K562 (cell line): Measurements from ENCODE around the gene PAX5. TPM values are rescaled to one million over a fixed set of nuclear protein-coding genes. Genes with fewer than 3 reads are reported as not detected.

ENCODE experiments used
- ATAC-seq: fragments of 200-7000 bp; cut with Tn5 transposase; 3 replicates; pipeline ENCODE4 v1.9.1; 2020; ENCODE audit warnings: moderate library complexity
- BruUV-seq: library from RNA; stranded (reverse); fragments of 400-500 nt; replicated peaks from 2 replicates; lab custom pipeline; 2021; lab: Mats Ljungman, UMichigan
- CTCF ChIA-PET: fragments of 300-600 bp; formaldehyde crosslinking; extraction: SDS; loops from one replicate; lab custom pipeline; 2021; ENCODE audit warnings: low intra/inter-chr PET ratio; lab: Yijun Ruan, JAX
- POLR2A ChIA-PET: fragments of 300-600, 350-650 bp; sonication (Branson Sonifier 250); formaldehyde crosslinking; extraction: SDS; loops from one replicate; lab custom pipeline; 2021; ENCODE audit warnings: antibody characterized with exemption, inconsistent platforms; lab: Yijun Ruan, JAX
- DNase-seq, 4 experiments: peaks; one replicate each; pipeline versions ENCODE4 v3.0.0 to v3.0.0-alpha.2; 2011 to 2018; ENCODE audit warnings: low spot score in 3 of 4, mixed read lengths in 3 of 4; ENCODE audit errors: extremely low read depth in 1 of 4
- FAIRE-seq: peaks from 2 replicates; lab custom pipeline; 2011; peaks lifted over from hg19 to GRCh38; lab: Jason Lieb, UNC
- H2AFZ ChIP-seq: 2 replicates; pipeline ENCODE4 v1.6.0; 2011; ENCODE audit warnings: low read depth, low read length, control low read depth, inconsistent platforms
- H3K27ac ChIP-seq: fragments of 200-600 bp; 3 replicates; pipeline ENCODE4 v1.8.0; 2011; ENCODE audit warnings: low read depth, mild to moderate bottlenecking, control low read depth, inconsistent platforms, low read length, moderate library complexity, mixed read lengths; ENCODE audit errors: extremely low read depth
- H3K27me3 ChIP-seq, 2 experiments: fragments of 300-600 bp in 1 of 2; 2 replicates in 1 of 2; 3 replicates in 1 of 2; pipeline versions ENCODE4 v1.6.0 to v1.8.0; 2011; ENCODE audit warnings: inconsistent platforms in 2 of 2, low read length in 2 of 2, mild to moderate bottlenecking in 1 of 2, mixed read lengths in 1 of 2, moderate library complexity in 1 of 2; ENCODE audit not compliant: control insufficient read depth in 2 of 2, insufficient read depth in 2 of 2
- H3K36me3 ChIP-seq: fragments of 300-600 bp; 3 replicates; pipeline ENCODE4 v1.8.0; 2011; ENCODE audit warnings: mild to moderate bottlenecking, low read length, inconsistent platforms; ENCODE audit not compliant: control insufficient read depth, insufficient read depth
- H3K4me1 ChIP-seq, 2 experiments: fragments of 200-600 bp in 1 of 2; replicated peaks in 1 of 2; 2 replicates in 1 of 2; 3 replicates in 1 of 2; pipeline versions ENCODE4 v1.5.1 to v1.8.0; 2011; ENCODE audit warnings: inconsistent platforms in 2 of 2, low read length in 2 of 2, mild to moderate bottlenecking in 1 of 2, mixed read lengths in 1 of 2, moderate library complexity in 1 of 2; ENCODE audit not compliant: control insufficient read depth in 2 of 2, insufficient read depth in 2 of 2
- H3K4me2 ChIP-seq: 2 replicates; pipeline ENCODE4 v1.6.1; 2011; ENCODE audit warnings: low read length, control low read depth, inconsistent platforms, mixed read lengths; ENCODE audit not compliant: insufficient read depth
- H3K4me3 ChIP-seq: fragments of 200-600 bp; sonication (generic), shearing (Covaris generic); 2 replicates; pipeline ENCODE4 v1.5.1; 2016; ENCODE audit warnings: control low read depth, inconsistent platforms
- H3K79me2 ChIP-seq: fragments of 200-600 bp; 3 replicates; pipeline ENCODE4 v1.8.0; 2011; ENCODE audit warnings: low read length, inconsistent platforms; ENCODE audit not compliant: control insufficient read depth, insufficient read depth
- H3K9ac ChIP-seq, 2 experiments: 2 replicates each; pipeline versions ENCODE4 v1.6.0 to v1.6.1; 2011; ENCODE audit warnings: low read depth in 2 of 2, low read length in 2 of 2, control low read depth in 1 of 2, inconsistent platforms in 1 of 2, mild to moderate bottlenecking in 1 of 2, mixed read lengths in 1 of 2; ENCODE audit not compliant: insufficient read depth in 1 of 2
- H3K9me1 ChIP-seq: one replicate; pipeline ENCODE4 v1.6.0; 2011; ENCODE audit warnings: inconsistent platforms, mild to moderate bottlenecking, low read length, moderate library complexity; ENCODE audit not compliant: control insufficient read depth, insufficient read depth
- H3K9me3 ChIP-seq: replicated peaks from 2 replicates; pipeline ENCODE4 v1.5.1; 2011; ENCODE audit warnings: low read depth, low read length, inconsistent platforms; ENCODE audit not compliant: control insufficient read depth, insufficient read depth
- H4K20me1 ChIP-seq: replicated peaks from 2 replicates; pipeline ENCODE4 v1.6.1; 2011; ENCODE audit warnings: low read length, inconsistent platforms, mixed read lengths; ENCODE audit not compliant: control insufficient read depth, insufficient read depth
- ELF1 ChIP-seq: fragments of 200-800 bp; sonication (Bioruptor generic); IDR thresholded peaks from 2 replicates; pipeline ENCODE4 v1.6.1; 2016; ENCODE audit warnings: missing genetic modification characterization, missing compliant biosample characterization
- IFI16 ChIP-seq: fragments of 250-450 bp; sonication (Bioruptor Pico); IDR thresholded peaks from 2 replicates; pipeline ENCODE4 v2.1.2; 2022; ENCODE audit warnings: mild to moderate bottlenecking, inconsistent platforms
- PCBP1 ChIP-seq: fragments of 200-400 bp; formaldehyde crosslinking; IDR thresholded peaks from 2 replicates; pipeline ENCODE4 v1.6.1; 2018; ENCODE audit warnings: mild to moderate bottlenecking, low read depth, low read length; ENCODE audit not compliant: poor library complexity, severe bottlenecking
- PCBP2 ChIP-seq: fragments of 200-400 bp; formaldehyde crosslinking; IDR thresholded peaks from 2 replicates; pipeline ENCODE4 v1.6.1; 2018; ENCODE audit warnings: low read length, low read depth, mild to moderate bottlenecking, moderate library complexity; ENCODE audit not compliant: poor library complexity, severe bottlenecking
- POLR2B ChIP-seq: fragments of 450-650 bp; IDR thresholded peaks from 2 replicates; pipeline ENCODE4 v1.6.1; 2018; ENCODE audit warnings: low read depth; ENCODE audit not compliant: partially characterized antibody
- RNF219 ChIP-seq: fragments of 250-450 bp; sonication (Bioruptor Pico); IDR thresholded peaks from 2 replicates; pipeline ENCODE4 v1.5.0; 2022; ENCODE audit warnings: mild to moderate bottlenecking
- SIN3A ChIP-seq, 2 experiments: fragments of 150-350 bp in 1 of 2; IDR thresholded peaks; 2 replicates each; pipeline ENCODE4 v1.6.1; 2011 to 2016; ENCODE audit warnings: borderline replicate concordance in 2 of 2, low read depth in 2 of 2, low read length in 2 of 2, mild to moderate bottlenecking in 2 of 2, moderate library complexity in 2 of 2; ENCODE audit not compliant: control insufficient read depth in 1 of 2
- TAL1 ChIP-seq: fragments of 450-650 bp; IDR thresholded peaks from 2 replicates; pipeline ENCODE4 v1.6.1; 2016; ENCODE audit warnings: mild to moderate bottlenecking
- ZBTB5 ChIP-seq: fragments of 450-650 bp; IDR thresholded peaks from 2 replicates; pipeline ENCODE4 v1.6.1; 2017; ENCODE audit warnings: antibody characterized with exemption
- ZNF354B ChIP-seq: fragments of 250-450 bp; sonication (Bioruptor Pico); IDR thresholded peaks from 2 replicates; pipeline ENCODE4 v1.4.0; 2020
- WGBS: fragments of 100-300 bp; shearing (Covaris generic); methylation state at CpG from one replicate; pipeline ENCODE4 v1.1.6; 2016; ENCODE audit warnings: low coverage, mixed read lengths; ENCODE audit not compliant: insufficient coverage; ENCODE audit errors: missing lambda C conversion rate; 5-methylcytosine and 5-hydroxymethylcytosine counted together
- in situ Hi-C: fragments of 300-500 bp; cut with MboI; formaldehyde crosslinking; loops from 4 replicates; pipeline ENCODE4 v1.15.0; 2018; ENCODE audit warnings: inconsistent platforms, mixed read lengths
- intact Hi-C: fragments of 100-400 bp; cut with micrococcal nuclease; formaldehyde crosslinking; loops from 2 replicates; pipeline ENCODE4 v1.14.2; 2022
- polyA plus RNA-seq, 8 experiments: library from polyadenylated mRNA; depleted of rRNA in 4 of 8; stranded (reverse) in 5 of 8; unstranded in 3 of 8; fragments of >200 nt; fragmentation: Nextera tagmentation in 2 of 8; fragmentation: Illumina TruSeq in 1 of 8; extraction: Ambion mirVana in 2 of 8; extraction: Trizol in 1 of 8; gene quantifications; 2 replicates each; pipeline versions ENCODE4 v1.2.1 to v1.2.3, GENCODE V29; 2011 to 2014; ENCODE audit warnings: inconsistent platforms in 1 of 8, missing spikeins in 1 of 8
- total RNA-seq, 7 experiments: library from RNA; depleted of rRNA in 6 of 7; stranded (reverse); fragments of >200 nt in 6 of 7; fragmentation: Illumina TruSeq in 2 of 7; extraction: Trizol in 2 of 7; gene quantifications; 2 replicates each; pipeline versions ENCODE4 v1.2.1 to v1.2.3, GENCODE V29; 2011 to 2021; ENCODE audit warnings: low replicate concordance in 1 of 7
- TF ChIP-seq, protein P1 (sequence below): fragments of 250-450 bp; sonication (Bioruptor Pico); IDR thresholded peaks from 2 replicates; pipeline ENCODE4 v1.5.0; 2020; ENCODE audit warnings: mild to moderate bottlenecking
- TF ChIP-seq, protein P2 (sequence below): sonication (generic); formaldehyde crosslinking; IDR thresholded peaks from 2 replicates; pipeline ENCODE4 v1.8.1; 2022; ENCODE audit warnings: missing genetic modification reagents

PAX5 gene
- total and polyA plus RNA-seq, 9 of the 15 experiments (the other 6 are each of a cell fraction or from before 2014, with no cell fraction given): 0.03 to 0.09 TPM; not detected in 7

DNA sequence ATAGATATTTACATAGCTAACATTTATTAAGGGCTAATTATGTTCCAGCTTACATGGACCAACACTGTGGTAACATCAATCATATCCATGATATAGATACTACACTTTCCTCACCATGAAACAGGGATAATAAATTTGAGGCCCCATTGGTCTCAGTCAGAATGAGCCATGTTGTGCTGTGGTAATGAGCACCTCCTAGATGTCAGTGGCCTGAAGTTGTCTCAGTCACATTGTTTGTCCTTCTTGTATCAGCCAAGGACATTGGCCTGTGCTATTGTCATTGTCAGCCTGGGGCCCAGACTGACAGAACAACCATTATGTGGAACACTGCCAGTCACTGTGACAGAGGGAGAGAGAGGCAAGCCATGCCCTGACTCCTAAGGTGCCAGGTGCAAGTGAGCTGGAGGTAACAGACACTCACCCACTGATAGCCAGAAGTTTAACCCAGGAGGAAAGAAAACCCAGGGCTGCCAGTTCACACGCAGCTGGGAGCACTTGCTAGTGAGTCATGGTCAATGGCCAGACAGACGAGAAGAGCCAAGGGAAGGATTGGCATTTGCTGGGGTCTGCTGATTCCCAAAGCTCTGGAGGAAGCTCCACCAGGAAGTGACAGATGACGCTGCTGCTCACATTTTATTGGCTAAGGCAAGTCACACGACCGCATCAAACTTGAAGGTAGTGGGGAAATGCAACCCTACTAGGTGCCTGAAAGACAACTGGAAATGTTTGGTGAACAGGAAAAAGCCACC lies 237.2 kb downstream of the PAX5 start:
- no peak for ATAC-seq
- TF ChIP-seq POLR2B: no peak
- TF ChIP-seq ZBTB5: no peak
- no peak for TF ChIP-seq PCBP2
- TF ChIP-seq TAL1: no peak
- no peak for TF ChIP-seq ELF1 (tag)
- TF ChIP-seq, protein P1, sequence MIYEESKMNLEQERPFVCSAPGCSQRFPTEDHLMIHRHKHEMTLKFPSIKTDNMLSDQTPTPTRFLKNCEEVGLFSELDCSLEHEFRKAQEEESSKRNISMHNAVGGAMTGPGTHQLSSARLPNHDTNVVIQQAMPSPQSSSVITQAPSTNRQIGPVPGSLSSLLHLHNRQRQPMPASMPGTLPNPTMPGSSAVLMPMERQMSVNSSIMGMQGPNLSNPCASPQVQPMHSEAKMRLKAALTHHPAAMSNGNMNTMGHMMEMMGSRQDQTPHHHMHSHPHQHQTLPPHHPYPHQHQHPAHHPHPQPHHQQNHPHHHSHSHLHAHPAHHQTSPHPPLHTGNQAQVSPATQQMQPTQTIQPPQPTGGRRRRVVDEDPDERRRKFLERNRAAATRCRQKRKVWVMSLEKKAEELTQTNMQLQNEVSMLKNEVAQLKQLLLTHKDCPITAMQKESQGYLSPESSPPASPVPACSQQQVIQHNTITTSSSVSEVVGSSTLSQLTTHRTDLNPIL (CRISPR knock-in tag): no peak
- no peak for TF ChIP-seq RNF219 (CRISPR knock-in tag)
- TF ChIP-seq SIN3A (IDR thresholded peaks at IDR 0.05; ENCODE audit: borderline replicate concordance in 2 of 2, control insufficient read depth in 1 of 2, low read depth in 2 of 2, low read length in 2 of 2): no peak
- no peak for TF ChIP-seq PCBP1
- no peak for TF ChIP-seq ZNF354B (CRISPR knock-in tag)
- TF ChIP-seq, protein P2, sequence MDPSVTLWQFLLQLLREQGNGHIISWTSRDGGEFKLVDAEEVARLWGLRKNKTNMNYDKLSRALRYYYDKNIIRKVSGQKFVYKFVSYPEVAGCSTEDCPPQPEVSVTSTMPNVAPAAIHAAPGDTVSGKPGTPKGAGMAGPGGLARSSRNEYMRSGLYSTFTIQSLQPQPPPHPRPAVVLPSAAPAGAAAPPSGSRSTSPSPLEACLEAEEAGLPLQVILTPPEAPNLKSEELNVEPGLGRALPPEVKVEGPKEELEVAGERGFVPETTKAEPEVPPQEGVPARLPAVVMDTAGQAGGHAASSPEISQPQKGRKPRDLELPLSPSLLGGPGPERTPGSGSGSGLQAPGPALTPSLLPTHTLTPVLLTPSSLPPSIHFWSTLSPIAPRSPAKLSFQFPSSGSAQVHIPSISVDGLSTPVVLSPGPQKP (CRISPR knock-in tag): no peak
- no peak for TF ChIP-seq IFI16 (CRISPR knock-in tag)
- Histone ChIP-seq H3K27me3 (peaks cover 0 to 10% of the 10 kb centered on the region in 2 experiments; a peak in 2 of 5 replicates), H3K9me1 (no peaks in the 10 kb centered on the region), H3K4me3 (no peak overlapping the region), H4K20me1 (no peaks in the 10 kb centered on the region), H3K9me3 (0 out of 2 replicates have a peak, but pooled peaks cover 2% of the 10 kb centered on the region), H3K9ac (no peak overlapping the region), H3K79me2 (no peaks in the 10 kb centered on the region), H3K4me2 (no peak overlapping the region), H3K27ac (no peak overlapping the region), H2AFZ (no peak overlapping the region), H3K4me1 (no peaks in the 10 kb centered on the region), H3K36me3 (no peaks in the 10 kb centered on the region)
- DNase-seq: no peak
- FAIRE-seq: no peak
- ChIA-PET CTCF (no interaction called here), POLR2A (no interaction called here)
- intact Hi-C loops: loop anchor here (5.0 kb wide), 1 partner anchor 70 kb away; no protein-coding TSS in a partner anchor
- in situ Hi-C loops: no loop called here
- no TSS peak for BruUV-seq
- WGBS: 0% methylated on average over 4 of the region's 5 CpGs
